Endothelial cell of umbilical vein (primary cell): ENCODE measurements around the gene MED25. TPM values are rescaled to one million over a fixed set of nuclear protein-coding genes. Genes with fewer than 3 reads are reported as not detected.

Source experiments
- BruUV-seq: library from RNA; stranded (reverse); fragments of 400-500 nt; replicated peaks from 2 replicates; lab custom pipeline; 2021; lab: Mats Ljungman, UMichigan
- CTCF ChIA-PET: fragments of 300-600, 350-600 bp; sonication (Branson Sonifier 250); formaldehyde crosslinking; loops from one replicate; lab custom pipeline; 2021; ENCODE audit warnings: antibody characterized with exemption, inconsistent platforms; lab: Charles Lee
- POLR2A ChIA-PET: fragments of 300-600, 350-600 bp; sonication (Branson Sonifier 250); formaldehyde crosslinking; loops from one replicate; lab custom pipeline; 2021; ENCODE audit warnings: antibody characterized with exemption, inconsistent platforms; lab: Charles Lee
- DNase-seq: peaks from one replicate; pipeline ENCODE4 v3.0.0-alpha.2; 2011; ENCODE audit warnings: low read depth, low spot score
- FAIRE-seq: peaks from 2 replicates; lab custom pipeline; 2011; peaks lifted over from hg19 to GRCh38; lab: Jason Lieb, UNC
- H2AFZ ChIP-seq: 2 replicates; pipeline ENCODE4 v1.6.0; 2012; ENCODE audit warnings: low read depth, low read length, control low read depth, inconsistent platforms
- H3K27ac ChIP-seq: 2 replicates; pipeline ENCODE4 v1.5.1; 2011; ENCODE audit warnings: low read depth, mild to moderate bottlenecking, control low read depth, low read length, moderate library complexity; ENCODE audit not compliant: insufficient read depth
- H3K27me3 ChIP-seq, 2 experiments: 2 replicates each; pipeline versions ENCODE4 v1.6.0 to v1.6.1; 2011; ENCODE audit warnings: low read length in 2 of 2, mixed read lengths in 1 of 2; ENCODE audit not compliant: control insufficient read depth in 2 of 2, insufficient read depth in 2 of 2
- H3K36me3 ChIP-seq, 2 experiments: 2 replicates in 1 of 2; 3 replicates in 1 of 2; pipeline ENCODE4 v1.5.1; 2011; ENCODE audit warnings: low read length in 2 of 2, mild to moderate bottlenecking in 1 of 2, moderate library complexity in 1 of 2; ENCODE audit not compliant: control insufficient read depth in 2 of 2, insufficient read depth in 2 of 2; ENCODE audit errors: extremely low read depth in 1 of 2
- H3K4me1 ChIP-seq: 3 replicates; pipeline ENCODE4 v1.5.1; 2011; ENCODE audit warnings: mild to moderate bottlenecking, low read length; ENCODE audit not compliant: control insufficient read depth, insufficient read depth; ENCODE audit errors: extremely low read depth
- H3K4me2 ChIP-seq: 2 replicates; pipeline ENCODE4 v1.6.1; 2011; ENCODE audit warnings: low read length, control low read depth, mixed read lengths; ENCODE audit not compliant: insufficient read depth
- H3K4me3 ChIP-seq, 3 experiments: fragments of 200-600 bp in 1 of 3; sonication (generic), shearing (Covaris generic) in 1 of 3; replicated peaks in 1 of 3; 2 replicates each; pipeline ENCODE4 v1.5.1; 2011 to 2016; ENCODE audit warnings: control low read depth in 3 of 3, low read length in 3 of 3, mild to moderate bottlenecking in 2 of 3, inconsistent platforms in 1 of 3, low read depth in 1 of 3, moderate library complexity in 1 of 3; ENCODE audit not compliant: insufficient read depth in 1 of 3
- H3K79me2 ChIP-seq: 2 replicates; pipeline ENCODE4 v1.6.0; 2012; ENCODE audit warnings: low read length, inconsistent platforms; ENCODE audit not compliant: control insufficient read depth, insufficient read depth
- H3K9ac ChIP-seq: replicated peaks from 2 replicates; pipeline ENCODE3; 2011; ENCODE audit warnings: low read length, control low read depth; ENCODE audit not compliant: insufficient read depth; ENCODE audit errors: extremely low read depth
- H3K9me1 ChIP-seq: replicated peaks from 3 replicates; pipeline ENCODE4 v1.6.0; 2011; ENCODE audit warnings: mild to moderate bottlenecking, low read length; ENCODE audit not compliant: control insufficient read depth, insufficient read depth; ENCODE audit errors: extremely low read depth
- H3K9me3 ChIP-seq: replicated peaks from 2 replicates; pipeline ENCODE4 v1.5.1; 2012; ENCODE audit warnings: low read length, inconsistent platforms; ENCODE audit not compliant: control insufficient read depth, insufficient read depth
- H4K20me1 ChIP-seq: replicated peaks from 2 replicates; pipeline ENCODE3; 2011; ENCODE audit warnings: mild to moderate bottlenecking, low read length; ENCODE audit not compliant: control insufficient read depth, insufficient read depth; ENCODE audit errors: extremely low read depth
- CTCF ChIP-seq, 2 donors: IDR thresholded peaks; 1 replicate in 1 of 2; 2 replicates in 1 of 2; pipeline ENCODE4 v1.5.1; 2011; ENCODE audit warnings: low read length in 2 of 2, mild to moderate bottlenecking in 2 of 2, moderate library complexity in 2 of 2, control low read depth in 1 of 2, inconsistent platforms in 1 of 2, low read depth in 1 of 2; ENCODE audit not compliant: insufficient read depth in 1 of 2; ENCODE audit errors: extremely low read depth in 1 of 2
- EZH2 ChIP-seq: IDR thresholded peaks from 2 replicates; pipeline ENCODE4 v1.6.1; 2012; ENCODE audit warnings: borderline replicate concordance, low read depth, mild to moderate bottlenecking, moderate library complexity, low read length, inconsistent platforms; ENCODE audit not compliant: severe bottlenecking
- FOS ChIP-seq: IDR thresholded peaks from 2 replicates; pipeline ENCODE4 v1.6.1; 2011; ENCODE audit warnings: mild to moderate bottlenecking, low read length, moderate library complexity, borderline replicate concordance; ENCODE audit not compliant: insufficient read depth
- GATA2 ChIP-seq: IDR thresholded peaks from 2 replicates; pipeline ENCODE4 v1.7.0; 2011; ENCODE audit warnings: low read depth, mild to moderate bottlenecking, moderate library complexity, mixed read lengths, low read length; ENCODE audit not compliant: insufficient read length, insufficient read depth
- JUN ChIP-seq: IDR thresholded peaks from 2 replicates; pipeline ENCODE4 v1.6.1; 2011; ENCODE audit warnings: borderline replicate concordance, low read depth; ENCODE audit not compliant: insufficient read length, insufficient read depth
- MAX ChIP-seq: IDR thresholded peaks from 2 replicates; pipeline ENCODE4 v1.6.1; 2011; ENCODE audit not compliant: insufficient read depth, insufficient read length
- MYC ChIP-seq: IDR thresholded peaks from one replicate; pipeline ENCODE4 v1.6.1; 2011; ENCODE audit warnings: mild to moderate bottlenecking, low read depth, low read length
- POLR2A ChIP-seq: IDR thresholded peaks from 2 replicates; pipeline ENCODE4 v1.6.1; 2012; ENCODE audit warnings: low read depth, mild to moderate bottlenecking, control low read depth, low read length
- POLR2AphosphoS5 ChIP-seq: IDR thresholded peaks from 2 replicates; pipeline ENCODE4 v1.6.1; 2012; ENCODE audit warnings: low read depth, mild to moderate bottlenecking, control low read depth, low read length, moderate library complexity; ENCODE audit not compliant: insufficient read depth
- dilution Hi-C: fragments of 300-500 bp; cut with MboI; formaldehyde crosslinking; loops from one replicate; pipeline ENCODE4 v1.15.0; 2019; ENCODE audit warnings: low sequenced_read_pairs; ENCODE audit not compliant: extremely low pct_ligation_motif_present
- intact Hi-C: fragments of 100-400 bp; cut with micrococcal nuclease; formaldehyde crosslinking; loops from one replicate; pipeline ENCODE4 v1.10.0; 2022
- polyA plus RNA-seq, 4 experiments: library from polyadenylated mRNA; depleted of rRNA in 3 of 4; stranded (reverse) in 3 of 4; unstranded in 1 of 4; fragments of >200 nt; gene quantifications; 2 replicates each; pipeline versions ENCODE4 v1.2.1 to v1.2.3, GENCODE V29; 2011 to 2012; ENCODE audit warnings: missing spikeins in 1 of 4
- total RNA-seq: library from RNA; stranded (reverse); gene quantifications from 2 replicates; pipeline ENCODE4 v1.2.3, GENCODE V29; 2021

Gene MED25
- total and polyA plus RNA-seq, 2 donors (not counting 3 experiments of a cell fraction or from before 2014, with no cell fraction given) = 31.7 to 62.9 TPM

- CTCF ChIA-PET = no interaction called here
- no peak for TF ChIP-seq MAX
- FAIRE-seq (no peak), DNase-seq (no peak)
- Histone ChIP-seq H3K4me3 (no peak overlapping the region), H4K20me1 (no peaks in the 10 kb centered on the region), H3K9ac (no peak overlapping the region), H3K79me2 (no peaks in the 10 kb centered on the region), H3K27ac (no peak overlapping the region), H3K9me1 (no peaks in the 10 kb centered on the region), H3K4me1 (no peaks in the 10 kb centered on the region), H3K36me3 (peaks cover 8 to 54% of the 10 kb centered on the region in 2 experiments), H3K27me3 (no peaks in the 10 kb centered on the region), H2AFZ (no peak overlapping the region), H3K4me2 (no peak overlapping the region), H3K9me3 (no peaks in the 10 kb centered on the region)
- dilution Hi-C loops = no loop called here
- POLR2A ChIA-PET = no interaction called here
- no TSS peak for BruUV-seq
- intact Hi-C loops = no loop called here
Measured at GRCh38 chr19:49791776-49792445, 26.2 kb upstream of the MED25 start.

GRCh38 chr19:49792829-49793560, 25.1 kb upstream of the MED25 start:
- CTCF ChIA-PET = no interaction called here
- H3K36me3 ChIP-seq = peaks cover 8 to 55% of the 10 kb centered on the region in 2 experiments
- no peak for FAIRE-seq

More at GRCh38 chr19:49792829-49793560, 25.1 kb upstream of the MED25 start:
- no peak for DNase-seq
- no peak overlapping the region for H3K9ac ChIP-seq
- BruUV-seq = no TSS peak
- intact Hi-C loops = no loop called here
- H4K20me1 ChIP-seq = no peaks in the 10 kb centered on the region
- no peak overlapping the region for H3K4me3 ChIP-seq
- no peaks in the 10 kb centered on the region for H3K9me1 ChIP-seq
- dilution Hi-C loops = no loop called here
- no peak overlapping the region for H2AFZ ChIP-seq
- no peak overlapping the region for H3K4me2 ChIP-seq
- TF ChIP-seq MYC (no peak), MAX (no peak), GATA2 (no peak), FOS (no peak), JUN (no peak), POLR2AphosphoS5 (no peak), CTCF (IDR thresholded peaks at IDR 0.05; ENCODE audit: extremely low read depth in 1 of 2, insufficient read depth in 1 of 2, low read depth in 1 of 2, low read length in 2 of 2) (no peak), EZH2 (no peak), POLR2A (no peak)
- H3K9me3 ChIP-seq = no peaks in the 10 kb centered on the region
- H3K27me3 ChIP-seq = no peaks in the 10 kb centered on the region
- no peaks in the 10 kb centered on the region for H3K4me1 ChIP-seq
- no peaks in the 10 kb centered on the region for H3K79me2 ChIP-seq
- POLR2A ChIA-PET = no interaction called here
- H3K27ac ChIP-seq = no peak overlapping the region
